ENCODE data around the gene CEP72. TPM values are rescaled to one million over a fixed set of nuclear protein-coding genes. Genes with fewer than 3 reads are reported as not detected.

The CEP72 gene
- total RNA-seq, 1 donor from 2014 or later, result 17.2 TPM

DNA sequence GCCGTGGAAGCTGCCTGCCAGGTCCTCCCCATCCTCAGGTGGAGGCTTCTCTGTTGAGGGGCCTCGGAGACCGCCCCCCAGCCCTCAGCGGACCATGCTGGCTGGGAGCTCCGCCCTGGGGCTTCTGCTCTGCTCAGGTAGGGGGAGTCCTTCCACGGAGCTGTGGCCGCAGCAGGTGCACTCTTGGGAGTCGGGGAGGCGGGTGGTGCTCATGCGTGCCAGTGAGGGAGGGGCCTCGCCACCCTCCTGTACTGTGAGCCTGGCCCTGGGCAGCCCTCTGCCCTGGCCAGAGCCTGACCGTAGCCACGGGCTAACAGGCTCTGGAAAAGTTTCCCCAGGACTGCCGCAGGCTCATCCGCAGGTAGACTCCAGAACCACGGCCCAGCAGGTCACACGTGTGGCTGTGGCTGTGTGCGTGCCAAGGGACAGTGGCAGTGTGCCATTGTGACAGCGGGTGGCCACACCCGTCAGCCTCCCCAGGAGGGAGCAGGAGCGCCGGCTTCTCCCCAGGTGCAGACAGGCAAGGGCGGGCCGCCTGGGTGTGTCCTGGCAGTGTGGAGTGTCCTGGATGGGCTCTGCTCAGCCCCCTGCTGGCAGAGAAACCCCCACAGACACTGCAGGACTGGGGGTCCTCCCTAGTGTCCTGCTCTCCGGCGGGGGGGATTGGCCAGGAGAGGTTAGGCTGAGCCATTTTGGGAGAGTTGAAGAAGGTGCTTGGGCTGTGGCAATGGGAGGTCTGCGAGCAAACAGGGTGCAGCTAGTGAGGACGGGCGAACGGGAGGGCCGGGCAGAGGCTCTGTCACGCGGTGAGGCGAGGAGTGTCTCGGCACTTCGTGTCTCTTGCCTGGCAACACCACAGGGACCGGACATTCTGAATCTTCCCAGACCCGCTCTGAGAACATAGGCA lies 51.5 kb downstream of the CEP72 start:
- Histone ChIP-seq H3K4me2 (no peak overlapping the region), H3K4me1 (no peaks in the 10 kb centered on the region), H4K20me1 (ENCODE audit: low read depth) (peaks cover 10% of the 10 kb centered on the region), H3K4me3 (no peak overlapping the region), H3K36me3 (no peaks in the 10 kb centered on the region), H2AFZ (replicated peaks) (no peak overlapping the region), H3K27ac (no peak overlapping the region), H3F3A (ENCODE audit: low read depth) (no peaks in the 10 kb centered on the region), H3K79me2 (ENCODE audit: low read depth) (no peaks in the 10 kb centered on the region), H3K27me3 (no peaks in the 10 kb centered on the region), H3K9me3 (ENCODE audit: low read depth) (no peaks in the 10 kb centered on the region), H3K9ac (no peak overlapping the region)
- DNase-seq (ENCODE audit: low spot score), result no peak
- H3K36me3 Mint-ChIP-seq, result peaks cover 38% of the 10 kb centered on the region
- H3K27ac Mint-ChIP-seq, result peak overlapping the region; percentile 37
- H3K4me1 Mint-ChIP-seq, result peaks cover 8% of the 10 kb centered on the region
- peaks cover 5% of the 10 kb centered on the region for H3K27me3 Mint-ChIP-seq (ENCODE audit: insufficient read depth, low read depth)
- H3K9me3 Mint-ChIP-seq, result peaks cover 2% of the 10 kb centered on the region
- no peak overlapping the region for H3K4me3 Mint-ChIP-seq
- TF ChIP-seq EZH2 (IDR thresholded peaks at IDR 0.05) (no peak), EZH2phosphoT487 (IDR thresholded peaks at IDR 0.05) (no peak)
- TF ChIP-seq, protein P1, sequence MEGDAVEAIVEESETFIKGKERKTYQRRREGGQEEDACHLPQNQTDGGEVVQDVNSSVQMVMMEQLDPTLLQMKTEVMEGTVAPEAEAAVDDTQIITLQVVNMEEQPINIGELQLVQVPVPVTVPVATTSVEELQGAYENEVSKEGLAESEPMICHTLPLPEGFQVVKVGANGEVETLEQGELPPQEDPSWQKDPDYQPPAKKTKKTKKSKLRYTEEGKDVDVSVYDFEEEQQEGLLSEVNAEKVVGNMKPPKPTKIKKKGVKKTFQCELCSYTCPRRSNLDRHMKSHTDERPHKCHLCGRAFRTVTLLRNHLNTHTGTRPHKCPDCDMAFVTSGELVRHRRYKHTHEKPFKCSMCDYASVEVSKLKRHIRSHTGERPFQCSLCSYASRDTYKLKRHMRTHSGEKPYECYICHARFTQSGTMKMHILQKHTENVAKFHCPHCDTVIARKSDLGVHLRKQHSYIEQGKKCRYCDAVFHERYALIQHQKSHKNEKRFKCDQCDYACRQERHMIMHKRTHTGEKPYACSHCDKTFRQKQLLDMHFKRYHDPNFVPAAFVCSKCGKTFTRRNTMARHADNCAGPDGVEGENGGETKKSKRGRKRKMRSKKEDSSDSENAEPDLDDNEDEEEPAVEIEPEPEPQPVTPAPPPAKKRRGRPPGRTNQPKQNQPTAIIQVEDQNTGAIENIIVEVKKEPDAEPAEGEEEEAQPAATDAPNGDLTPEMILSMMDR (IDR thresholded peaks at IDR 0.05), result no peak

DNA sequence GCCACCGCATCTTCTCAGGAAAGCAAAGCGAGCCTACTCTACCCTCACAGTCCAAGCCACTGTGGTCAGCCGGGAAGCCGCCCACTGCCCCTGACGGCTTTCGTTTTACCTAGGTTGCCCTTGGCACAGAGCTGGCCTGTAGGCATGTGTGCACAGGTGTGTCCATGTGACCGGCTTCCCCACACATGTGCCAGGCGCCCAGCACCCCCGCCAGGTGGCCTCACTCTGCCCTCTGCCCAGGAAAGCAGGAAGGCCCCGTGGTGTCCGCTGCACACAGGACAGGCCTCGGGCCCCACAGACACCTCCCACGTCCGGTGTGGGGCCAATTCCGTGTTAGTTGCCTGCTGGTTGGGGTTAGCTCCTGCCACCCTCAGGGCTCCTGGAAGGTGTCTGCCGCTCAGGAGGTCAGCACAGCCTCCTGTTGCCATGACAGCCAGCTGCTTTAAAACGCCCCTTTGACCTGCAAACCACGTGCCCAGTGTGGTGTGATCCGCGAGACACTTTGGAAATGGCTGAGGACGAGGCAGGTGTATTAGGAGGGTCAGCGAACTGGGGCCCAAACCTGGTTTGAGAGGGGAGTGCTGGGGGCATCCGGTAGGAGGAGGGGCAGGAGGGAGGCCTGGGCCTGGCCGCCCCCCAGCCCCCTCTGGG lies 52.3 kb downstream of the CEP72 start:
- Histone ChIP-seq H3K4me1 (no peaks in the 10 kb centered on the region), H3K27me3 (no peaks in the 10 kb centered on the region), H3F3A (ENCODE audit: low read depth) (no peaks in the 10 kb centered on the region), H3K9ac (no peak overlapping the region), H4K20me1 (ENCODE audit: low read depth) (peaks cover 12% of the 10 kb centered on the region), H3K79me2 (ENCODE audit: low read depth) (no peaks in the 10 kb centered on the region), H3K9me3 (ENCODE audit: low read depth) (no peaks in the 10 kb centered on the region), H3K4me3 (no peak overlapping the region), H3K27ac (no peak overlapping the region), H3K36me3 (no peaks in the 10 kb centered on the region), H2AFZ (replicated peaks) (no peak overlapping the region), H3K4me2 (no peak overlapping the region)
- H3K36me3 Mint-ChIP-seq, result peaks cover 32% of the 10 kb centered on the region
- H3K4me1 Mint-ChIP-seq, result peaks cover 8% of the 10 kb centered on the region
- no peak overlapping the region for H3K27ac Mint-ChIP-seq
- H3K9me3 Mint-ChIP-seq, result peaks cover 2% of the 10 kb centered on the region
- TF ChIP-seq EZH2 (IDR thresholded peaks at IDR 0.05) (no peak), EZH2phosphoT487 (IDR thresholded peaks at IDR 0.05) (no peak)
- TF ChIP-seq, protein P1 (IDR thresholded peaks at IDR 0.05), result no peak
- DNase-seq (ENCODE audit: low spot score), result no peak
- no peak overlapping the region for H3K4me3 Mint-ChIP-seq
- H3K27me3 Mint-ChIP-seq (ENCODE audit: insufficient read depth, low read depth), result peaks cover 5% of the 10 kb centered on the region

DNA sequence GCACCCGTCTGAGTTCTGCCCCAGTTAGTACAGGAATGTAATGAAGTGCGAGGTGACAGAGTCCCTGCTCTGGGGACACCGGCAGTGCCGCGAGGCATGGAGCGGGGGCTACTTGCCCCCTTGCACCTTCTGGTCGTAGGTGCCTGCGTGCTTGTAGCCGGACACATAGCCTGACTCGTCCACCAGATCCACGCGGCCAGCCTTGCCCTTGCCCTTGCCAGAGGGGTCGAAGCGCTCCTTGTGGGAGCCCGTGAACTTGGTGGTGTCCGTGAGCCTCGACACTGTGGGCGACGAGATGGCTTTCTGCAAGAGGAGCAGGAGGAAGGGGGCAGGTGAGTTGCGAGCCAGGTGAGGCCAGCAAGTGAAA lies 52.8 kb downstream of the CEP72 start:
- Histone ChIP-seq H3K9me3 (ENCODE audit: low read depth) (no peaks in the 10 kb centered on the region), H3K79me2 (ENCODE audit: low read depth) (no peaks in the 10 kb centered on the region), H3K4me1 (no peaks in the 10 kb centered on the region), H3K4me2 (no peak overlapping the region), H4K20me1 (ENCODE audit: low read depth) (peaks cover 17% of the 10 kb centered on the region), H3K27me3 (no peaks in the 10 kb centered on the region), H3K4me3 (no peak overlapping the region), H3K36me3 (no peaks in the 10 kb centered on the region), H2AFZ (replicated peaks) (no peak overlapping the region), H3K9ac (no peak overlapping the region), H3F3A (ENCODE audit: low read depth) (no peaks in the 10 kb centered on the region), H3K27ac (no peak overlapping the region)
- Mint-ChIP-seq H3K9me3 (peaks cover 2% of the 10 kb centered on the region), H3K4me3 (no peak overlapping the region), H3K27me3 (ENCODE audit: insufficient read depth, low read depth) (peaks cover 5% of the 10 kb centered on the region), H3K4me1 (peaks cover 8% of the 10 kb centered on the region), H3K36me3 (peaks cover 27% of the 10 kb centered on the region), H3K27ac (no peak overlapping the region)
- DNase-seq (ENCODE audit: low spot score), result no peak
- no peak for TF ChIP-seq EZH2 (IDR thresholded peaks at IDR 0.05)
